Raji (cell line): Measurements from ENCODE around the gene SAP25.

Experiments
- POLR2A ChIP-seq: IDR thresholded peaks from 2 replicates; pipeline ENCODE4 v1.6.1; 2011; ENCODE audit warnings: low read depth, low read length, control low read depth; ENCODE audit not compliant: insufficient read depth

SAP25 gene

GRCh38 chr7:100538654-100539435 is 34.9 kb downstream of the SAP25 start, which contains the start of gene AGFG2:
Gene AGFG2 (plus strand): TSS chr7:100539203. CDS start chr7:100539347, 144 bp downstream.
- peak; percentile 63 for TF ChIP-seq POLR2A

- TF ChIP-seq POLR2A = no peak
These were observed 35.4 kb downstream of the SAP25 start for GRCh38 chr7:100538348-100538653.

- no peak for TF ChIP-seq POLR2A
These were observed 41.3 kb downstream of the SAP25 start for GRCh38 chr7:100532165-100533022.
